HL-60/S4 (cell line): ENCODE data around the gene FILIP1.

Experiments
- in situ Hi-C: fragments of 300-500 bp; cut with MboI; formaldehyde crosslinking; loops from 2 replicates; pipeline ENCODE4 v1.14.3; 2022; ENCODE audit warnings: low sequenced_read_pairs

The FILIP1 gene, protein sequence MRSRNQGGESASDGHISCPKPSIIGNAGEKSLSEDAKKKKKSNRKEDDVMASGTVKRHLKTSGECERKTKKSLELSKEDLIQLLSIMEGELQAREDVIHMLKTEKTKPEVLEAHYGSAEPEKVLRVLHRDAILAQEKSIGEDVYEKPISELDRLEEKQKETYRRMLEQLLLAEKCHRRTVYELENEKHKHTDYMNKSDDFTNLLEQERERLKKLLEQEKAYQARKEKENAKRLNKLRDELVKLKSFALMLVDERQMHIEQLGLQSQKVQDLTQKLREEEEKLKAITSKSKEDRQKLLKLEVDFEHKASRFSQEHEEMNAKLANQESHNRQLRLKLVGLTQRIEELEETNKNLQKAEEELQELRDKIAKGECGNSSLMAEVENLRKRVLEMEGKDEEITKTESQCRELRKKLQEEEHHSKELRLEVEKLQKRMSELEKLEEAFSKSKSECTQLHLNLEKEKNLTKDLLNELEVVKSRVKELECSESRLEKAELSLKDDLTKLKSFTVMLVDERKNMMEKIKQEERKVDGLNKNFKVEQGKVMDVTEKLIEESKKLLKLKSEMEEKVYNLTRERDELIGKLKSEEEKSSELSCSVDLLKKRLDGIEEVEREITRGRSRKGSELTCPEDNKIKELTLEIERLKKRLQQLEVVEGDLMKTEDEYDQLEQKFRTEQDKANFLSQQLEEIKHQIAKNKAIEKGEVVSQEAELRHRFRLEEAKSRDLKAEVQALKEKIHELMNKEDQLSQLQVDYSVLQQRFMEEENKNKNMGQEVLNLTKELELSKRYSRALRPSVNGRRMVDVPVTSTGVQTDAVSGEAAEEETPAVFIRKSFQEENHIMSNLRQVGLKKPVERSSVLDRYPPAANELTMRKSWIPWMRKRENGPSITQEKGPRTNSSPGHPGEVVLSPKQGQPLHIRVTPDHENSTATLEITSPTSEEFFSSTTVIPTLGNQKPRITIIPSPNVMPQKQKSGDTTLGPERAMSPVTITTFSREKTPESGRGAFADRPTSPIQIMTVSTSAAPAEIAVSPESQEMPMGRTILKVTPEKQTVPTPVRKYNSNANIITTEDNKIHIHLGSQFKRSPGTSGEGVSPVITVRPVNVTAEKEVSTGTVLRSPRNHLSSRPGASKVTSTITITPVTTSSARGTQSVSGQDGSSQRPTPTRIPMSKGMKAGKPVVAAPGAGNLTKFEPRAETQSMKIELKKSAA (N-terminal part only)

DNA sequence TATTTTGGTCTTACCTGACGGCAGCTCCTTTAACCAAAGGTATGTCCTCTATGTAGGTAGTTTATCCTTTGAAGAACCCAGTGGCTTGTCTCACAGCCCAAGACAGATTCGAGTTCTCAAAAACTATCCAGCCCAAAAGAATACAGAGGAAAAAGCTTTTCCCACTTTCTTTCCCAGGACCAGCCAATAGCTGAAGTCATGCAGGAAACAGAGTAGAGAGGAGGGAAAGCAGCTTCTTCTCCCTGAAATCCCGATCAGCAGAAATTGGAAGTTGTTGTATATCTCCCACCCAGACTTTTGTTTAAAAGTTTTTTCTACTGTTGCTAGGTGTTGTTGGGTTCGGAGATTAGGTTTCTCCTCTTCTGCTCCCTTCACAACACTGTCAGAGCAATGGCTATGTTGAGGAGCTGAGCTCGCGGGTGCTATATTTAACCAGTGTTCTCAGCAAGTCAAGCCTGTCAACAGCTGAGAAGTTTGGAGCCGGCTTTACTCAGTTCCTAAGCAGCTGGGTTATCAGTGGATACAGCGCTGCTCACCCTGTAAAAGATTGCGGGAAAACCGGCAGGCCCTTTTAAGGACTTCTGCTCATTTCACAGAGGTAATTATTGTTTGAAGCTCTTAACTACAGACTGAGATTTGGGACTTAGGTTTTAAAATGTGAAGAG is at the start of gene FILIP1:
Gene FILIP1, minus strand, starts transcription at position 401 of the 665 bp plus-strand sequence. CDS start 78,828 bp downstream, outside the sequence.
- in situ Hi-C loops: no loop called here

DNA sequence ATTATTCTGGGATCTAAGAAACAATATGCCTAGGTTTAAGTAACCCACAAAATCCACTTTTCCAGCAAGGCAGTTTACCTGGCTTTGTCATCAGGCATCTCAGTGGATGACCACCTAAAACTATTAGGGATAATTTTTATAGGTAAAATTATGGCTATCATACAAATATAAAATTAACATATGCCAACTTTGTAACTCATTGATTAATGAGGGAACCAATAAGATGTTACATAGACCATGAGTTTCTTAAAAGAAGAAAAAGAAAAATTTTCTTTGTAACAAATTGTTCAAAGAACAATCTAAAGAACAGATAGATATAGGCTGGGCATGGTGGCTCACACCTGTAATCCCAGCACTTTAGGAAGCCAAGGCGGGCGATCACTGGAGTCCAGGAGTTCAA is 49.7 kb upstream of the FILIP1 start:
- in situ Hi-C loops: loop anchor here (25.0 kb wide), 1 partner anchor 256 kb away; the partner anchor contains the start of gene TMEM30A

DNA sequence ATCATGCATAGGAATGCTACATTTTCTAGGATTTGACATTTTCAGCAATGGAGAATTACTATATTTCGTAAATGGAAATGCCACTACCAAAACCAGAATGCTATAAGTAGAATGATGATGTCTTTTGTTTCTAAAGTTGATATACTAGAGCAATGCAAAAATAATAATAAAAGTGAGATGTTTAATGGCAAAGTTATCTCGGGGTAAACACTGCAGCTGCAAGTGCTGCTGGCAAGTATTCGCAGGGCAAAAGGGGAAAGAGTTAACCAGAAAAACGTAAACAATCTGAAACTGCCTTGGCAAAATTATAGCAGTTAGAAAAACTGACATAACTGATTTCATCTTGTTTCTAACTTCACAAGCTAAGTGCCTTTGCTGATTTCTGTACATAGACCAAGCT is 45.5 kb upstream of the FILIP1 start:
- in situ Hi-C loops: loop anchor here (25.0 kb wide), 1 partner anchor 252 kb away; the partner anchor contains the start of gene TMEM30A

DNA sequence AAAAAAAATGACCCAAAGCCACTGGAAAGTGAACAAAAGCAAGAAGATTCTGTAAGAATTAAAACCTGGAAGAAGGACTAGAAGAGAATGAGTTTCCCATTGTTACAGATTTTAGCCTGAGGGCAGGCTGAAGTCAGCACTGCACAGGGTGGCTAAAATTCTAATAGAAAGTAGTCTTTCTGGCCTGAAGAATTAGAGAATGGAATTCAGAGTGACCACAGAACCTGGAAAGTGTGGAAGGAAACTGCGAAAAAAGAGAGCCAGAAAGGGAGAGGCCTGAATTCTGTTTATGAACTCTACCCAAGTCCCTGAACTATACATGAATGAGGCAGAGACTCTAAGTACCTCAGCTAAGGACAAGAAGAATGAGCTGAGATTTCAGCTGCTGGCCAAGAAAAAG is 38.9 kb upstream of the FILIP1 start:
- in situ Hi-C loops: loop anchor here (25.0 kb wide), 1 partner anchor 245 kb away; the partner anchor contains the start of gene TMEM30A

DNA sequence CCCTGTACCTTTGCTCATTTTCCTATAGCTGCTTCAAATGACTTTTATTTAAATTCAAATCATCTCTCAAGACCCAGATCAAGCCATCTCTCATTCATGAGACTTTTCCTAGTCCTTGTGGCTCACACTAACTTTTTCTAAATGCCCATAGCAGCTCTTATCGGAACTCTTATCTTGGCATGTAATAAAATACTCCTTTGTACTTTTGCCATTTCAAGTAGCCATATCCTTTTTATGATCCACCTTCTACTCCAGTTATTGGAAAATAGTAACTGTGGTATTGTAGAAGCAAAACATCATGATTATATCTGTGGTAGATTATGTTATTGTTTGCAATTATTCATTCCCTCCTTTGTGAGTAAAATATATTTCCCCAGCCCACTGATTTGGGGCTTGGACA is 37.6 kb upstream of the FILIP1 start:
- in situ Hi-C loops: loop anchor here (25.0 kb wide), 1 partner anchor 244 kb away; the partner anchor contains the start of gene TMEM30A

DNA sequence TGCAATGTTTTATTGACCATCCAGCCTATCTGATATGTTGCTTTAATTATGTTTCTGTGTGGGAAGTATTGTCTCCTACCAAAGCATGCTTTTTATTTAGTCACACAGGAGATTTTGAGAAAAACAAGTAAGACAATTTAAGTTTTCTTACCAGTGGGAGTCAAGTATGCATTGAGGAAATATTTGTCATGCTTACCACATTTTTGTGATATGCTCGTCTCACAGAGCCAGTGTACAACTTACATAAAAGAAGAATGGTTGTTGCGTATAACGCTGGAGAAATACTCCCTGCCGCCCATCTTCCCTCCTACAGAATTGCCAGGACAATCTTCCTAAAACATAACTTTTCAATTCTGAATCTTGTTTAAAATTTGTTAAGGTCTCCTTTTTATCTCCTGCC is 37.1 kb upstream of the FILIP1 start:
- in situ Hi-C loops: loop anchor here (25.0 kb wide), 1 partner anchor 243 kb away; the partner anchor contains the start of gene TMEM30A

DNA sequence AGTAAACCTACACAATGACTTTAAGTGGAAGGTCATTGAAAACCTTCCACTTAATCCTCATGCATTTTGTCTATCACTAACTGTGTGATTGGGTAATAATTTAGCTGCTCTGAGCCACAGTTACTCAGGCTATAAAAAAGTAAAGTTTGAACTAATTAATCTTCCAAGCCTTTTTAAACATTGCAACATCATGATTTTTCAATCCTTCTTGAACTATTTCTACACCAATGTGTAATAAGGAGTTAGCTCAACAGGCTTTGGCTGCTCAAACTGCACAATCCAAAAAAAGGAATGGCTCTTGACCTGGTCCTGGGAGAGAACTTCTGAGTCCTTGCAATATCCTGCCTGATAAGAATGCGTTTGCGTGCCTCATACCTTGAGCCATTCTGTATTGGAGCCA is 34.8 kb upstream of the FILIP1 start:
- in situ Hi-C loops: loop anchor here (25.0 kb wide), 1 partner anchor 241 kb away; the partner anchor contains the start of gene TMEM30A

DNA sequence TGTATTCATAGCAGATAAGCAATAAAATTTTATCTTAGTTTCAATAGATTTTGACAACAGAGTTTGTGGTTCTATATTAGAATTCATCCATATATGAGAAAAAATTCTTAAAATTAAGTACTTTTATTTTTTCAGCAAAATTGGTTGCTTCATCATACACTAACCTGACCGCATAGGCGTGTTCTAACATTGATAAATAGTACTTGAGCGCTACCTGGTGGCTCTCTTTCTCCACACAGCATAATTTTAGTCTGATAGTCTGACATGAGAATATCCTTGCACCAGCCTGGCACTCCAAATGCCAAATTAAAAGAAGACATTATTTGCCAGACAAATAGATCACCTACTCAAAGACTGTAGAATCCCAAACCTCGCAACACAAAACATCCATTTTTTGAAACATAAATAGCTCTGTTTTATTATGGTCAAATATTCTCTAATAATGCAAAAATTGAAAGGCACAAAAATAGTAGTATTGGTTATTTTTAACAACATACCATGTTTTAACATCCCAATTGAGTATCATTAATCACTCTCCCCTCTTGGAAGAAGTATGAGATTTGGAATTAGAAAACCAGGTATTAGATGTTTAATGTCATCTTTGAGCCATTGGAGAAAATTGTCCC is 33.0 kb upstream of the FILIP1 start:
- in situ Hi-C loops: loop anchor here (25.0 kb wide), 1 partner anchor 239 kb away; the partner anchor contains the start of gene TMEM30A

DNA sequence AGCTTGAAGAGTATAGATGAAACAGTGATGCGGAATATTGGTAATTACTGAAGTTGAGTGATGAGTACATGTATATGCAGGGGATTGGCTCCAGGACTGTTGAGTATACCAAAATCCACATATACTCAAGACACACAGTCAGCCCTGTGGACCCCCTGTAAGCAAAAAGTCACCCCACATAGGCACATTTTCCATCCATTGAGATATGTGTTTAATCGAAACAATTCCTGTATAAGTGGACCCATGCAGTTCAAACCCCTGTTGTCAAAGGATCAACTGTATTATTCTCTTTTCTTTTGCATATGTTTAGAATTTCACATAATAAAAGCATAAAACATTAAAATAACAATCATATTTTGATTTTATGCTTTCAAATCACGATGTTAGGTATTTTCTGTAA is 32.1 kb upstream of the FILIP1 start:
- in situ Hi-C loops: loop anchor here (25.0 kb wide), 1 partner anchor 238 kb away; the partner anchor contains the start of gene TMEM30A

DNA sequence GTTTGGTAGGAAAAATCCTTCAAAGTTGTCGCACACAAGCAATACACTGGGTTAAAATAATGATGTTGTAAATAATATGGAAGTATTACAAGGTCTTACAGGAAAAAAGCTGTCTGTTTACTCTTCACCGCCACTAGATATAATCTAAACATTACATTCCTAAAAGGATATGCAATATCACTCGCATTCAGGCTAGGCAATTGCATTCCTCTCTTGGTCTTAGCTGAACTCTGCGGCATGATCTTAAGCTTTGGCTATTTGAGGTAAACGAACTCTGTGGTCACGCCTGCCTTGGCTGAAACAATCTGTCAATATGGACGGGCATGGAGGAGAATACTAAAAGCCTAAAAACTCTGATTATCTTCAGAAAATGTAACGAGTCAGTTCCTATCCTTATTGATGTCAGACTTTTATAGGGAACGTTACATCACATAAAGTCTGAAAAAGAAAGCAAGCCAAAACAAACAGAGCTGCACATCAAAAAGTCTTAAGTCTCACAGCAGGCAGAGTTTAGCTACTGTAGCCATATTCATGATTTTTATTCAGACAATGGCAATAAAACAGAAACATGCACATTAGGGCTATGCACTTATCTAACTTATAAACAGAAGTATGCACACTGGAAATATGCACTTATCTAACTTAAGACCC is 30.8 kb upstream of the FILIP1 start:
- in situ Hi-C loops: no loop called here

DNA sequence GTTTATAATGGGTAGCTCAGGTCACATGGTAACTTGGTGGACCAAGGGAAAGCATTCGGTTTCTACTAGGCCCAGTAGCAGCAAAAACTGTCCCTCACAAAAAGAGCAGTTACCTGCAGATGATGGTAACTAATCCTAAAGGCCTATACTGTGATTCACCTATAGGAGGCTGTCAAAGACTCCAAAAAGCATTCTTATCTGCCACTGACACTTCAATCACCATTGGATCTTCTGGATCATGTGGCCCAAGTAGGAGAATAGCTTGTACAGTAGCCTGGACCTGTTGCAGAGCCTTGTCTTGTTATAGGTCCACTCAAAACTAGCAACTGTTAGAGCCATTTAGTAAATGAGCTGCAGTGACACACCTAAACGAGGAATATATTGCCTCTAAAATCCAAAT is 23.2 kb upstream of the FILIP1 start:
- in situ Hi-C loops: no loop called here

DNA sequence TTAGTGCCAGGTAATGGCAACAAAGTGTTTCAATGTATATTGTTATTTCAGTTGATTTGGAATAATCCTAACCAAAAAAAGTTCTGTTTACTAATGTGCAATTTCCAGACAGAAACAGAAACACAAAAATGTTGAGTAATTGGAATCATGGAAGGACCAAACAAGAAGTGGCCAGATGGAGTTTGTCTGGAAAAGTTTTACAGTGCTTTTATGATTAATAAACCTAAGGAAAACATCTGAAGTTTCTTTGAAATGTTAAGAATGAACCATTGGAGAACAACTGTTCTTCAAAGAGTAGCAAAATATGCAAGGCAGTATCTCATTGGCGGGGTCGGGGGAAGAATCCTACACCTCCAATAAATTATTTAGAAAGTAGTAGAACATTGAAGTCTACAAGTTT is 19.0 kb upstream of the FILIP1 start:
- in situ Hi-C loops: no loop called here

DNA sequence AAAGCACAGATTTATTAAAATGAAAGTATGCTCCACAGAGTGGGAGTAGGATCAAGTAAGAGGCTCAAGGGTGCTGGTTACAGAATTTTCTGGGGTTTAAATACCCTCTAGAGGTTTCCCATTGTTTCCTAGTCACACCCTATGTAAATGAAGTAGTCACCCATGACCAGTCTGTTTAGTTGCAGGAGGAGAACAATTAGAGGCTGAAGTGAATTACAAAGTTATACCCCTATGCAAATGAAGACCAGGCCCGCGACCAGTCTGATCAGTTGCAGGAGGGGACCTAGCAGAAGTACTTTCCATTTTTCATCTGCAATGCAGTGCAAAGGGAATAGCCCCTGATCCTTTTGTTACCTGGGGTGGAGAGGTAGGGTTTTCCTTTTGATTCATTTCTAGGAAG is 11.8 kb upstream of the FILIP1 start:
- in situ Hi-C loops: no loop called here

DNA sequence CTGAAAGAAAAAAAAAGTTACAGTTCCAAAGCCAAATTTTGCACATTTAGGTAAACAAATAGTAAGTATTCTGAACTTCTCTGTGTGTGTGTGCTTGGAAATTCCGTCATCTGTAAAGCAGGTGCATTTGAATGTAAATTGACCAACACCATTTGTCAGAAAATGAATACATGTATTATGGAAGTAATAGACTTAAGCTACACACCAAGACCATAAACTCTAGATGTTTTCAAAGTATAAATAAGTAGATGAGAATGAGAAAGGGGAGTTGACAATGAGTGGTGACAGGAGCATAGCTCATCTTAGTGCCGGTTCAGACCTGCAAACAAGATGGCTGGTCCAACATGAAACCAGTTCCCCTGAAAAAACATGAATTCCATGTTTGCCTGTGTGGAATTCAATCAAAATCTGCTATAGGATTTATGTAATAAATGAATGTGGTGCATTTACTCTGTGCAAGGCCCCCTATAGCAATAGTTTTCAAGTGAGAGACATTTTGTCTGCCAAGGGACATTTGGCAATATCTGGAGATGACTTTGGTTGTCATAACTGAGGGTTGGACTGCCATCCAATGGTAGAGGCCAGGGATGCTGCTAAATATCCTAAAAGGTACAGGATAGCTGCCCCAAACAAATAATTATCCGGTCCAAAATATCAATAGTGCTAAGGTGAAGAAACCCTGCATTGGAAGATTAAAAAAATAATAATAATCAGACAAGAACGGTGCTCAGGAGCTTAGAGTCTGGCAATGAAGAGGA is 11.0 kb upstream of the FILIP1 start:
- in situ Hi-C loops: no loop called here

DNA sequence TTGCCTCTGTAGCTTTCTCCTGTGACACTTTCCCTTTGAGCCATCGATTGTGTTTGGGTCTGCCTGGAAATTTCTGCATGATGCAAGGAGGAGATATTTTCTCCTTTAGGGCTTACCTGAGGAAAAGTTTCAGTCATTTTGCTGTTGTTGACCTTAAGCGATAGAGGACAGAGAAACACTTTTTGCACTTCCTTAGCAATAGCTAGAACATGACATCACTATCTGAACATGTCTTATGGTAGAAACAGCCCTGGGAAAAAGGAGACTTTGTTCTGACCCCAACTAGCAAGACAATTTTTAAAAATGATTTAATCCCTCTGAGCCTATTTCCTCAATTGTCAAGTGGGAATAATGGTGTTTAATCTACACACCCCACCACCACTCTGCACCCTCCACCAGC is 9.7 kb upstream of the FILIP1 start:
- in situ Hi-C loops: no loop called here

DNA sequence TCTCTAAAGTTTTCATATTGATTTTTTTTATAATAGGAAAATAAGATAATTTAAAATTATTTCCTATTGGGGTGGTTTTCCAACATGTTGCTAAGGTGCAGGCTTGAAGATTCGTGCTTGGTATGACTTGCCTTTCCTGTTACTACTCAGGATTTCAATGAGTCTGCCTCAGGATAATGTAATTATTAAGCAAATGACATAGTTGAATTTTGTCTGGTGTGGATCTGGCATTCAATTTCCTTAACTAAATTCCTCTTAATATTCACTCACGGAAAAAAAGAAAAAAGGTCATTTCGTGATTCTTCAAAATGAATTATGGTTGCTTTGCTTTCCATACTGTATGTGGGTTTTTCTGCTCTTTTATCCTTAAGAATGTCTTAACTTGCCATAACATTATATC is 9.3 kb upstream of the FILIP1 start:
- in situ Hi-C loops: no loop called here

DNA sequence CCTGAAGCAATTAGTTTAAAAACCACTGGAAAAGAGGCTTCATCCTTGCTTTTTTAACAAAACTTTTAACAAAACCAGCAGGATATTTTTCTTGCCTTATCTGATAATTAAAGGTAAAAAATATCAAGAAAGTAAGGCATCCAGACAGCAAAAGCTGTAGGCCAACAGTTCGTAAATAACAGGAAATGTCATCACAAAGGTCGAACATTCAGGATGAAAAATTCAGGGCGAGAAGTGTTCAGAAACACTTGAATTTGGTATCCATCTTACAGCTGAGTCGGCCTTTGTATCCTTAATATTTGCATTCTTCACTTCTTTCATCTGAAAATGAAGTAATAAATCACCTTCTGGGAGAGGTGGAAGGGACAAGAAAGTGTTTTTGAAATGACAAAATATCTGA is 8.2 kb upstream of the FILIP1 start:
- in situ Hi-C loops: no loop called here

DNA sequence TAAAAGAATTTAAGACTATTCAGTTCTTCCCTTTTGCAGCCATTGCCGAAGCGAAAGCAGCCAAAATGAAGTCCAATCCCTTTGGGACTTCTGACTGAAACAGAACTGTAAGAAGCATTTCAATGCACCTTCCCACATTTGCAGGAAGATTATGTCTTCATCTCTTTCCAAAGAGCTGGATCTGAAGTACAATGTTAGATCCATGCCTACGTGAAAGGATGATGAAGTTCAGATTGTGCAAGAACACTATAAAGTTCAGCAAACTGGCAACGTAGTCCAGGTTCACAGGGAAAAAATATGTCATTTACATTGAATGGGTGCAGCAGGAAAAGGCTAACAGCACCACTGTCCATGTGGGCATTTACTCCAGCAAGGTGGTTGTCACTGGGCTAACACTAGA is 6.0 kb upstream of the FILIP1 start:
- in situ Hi-C loops: no loop called here
